A673 (cell line): Measurements from ENCODE around the gene MRM3.

Experiments
- CTCF ChIP-seq: fragments of 300-800, 200-600 bp; sonication (generic); conservative IDR thresholded peaks from 2 replicates; pipeline ENCODE4 v1.5.1; 2017; ENCODE audit warnings: low read depth, mild to moderate bottlenecking, antibody characterized with exemption, low read length, moderate library complexity, mixed read lengths
- EZH2 ChIP-seq: fragments of 200-600 bp; sonication (generic); IDR thresholded peaks from 2 replicates; pipeline ENCODE4 v1.6.1; 2017; ENCODE audit warnings: borderline replicate concordance, low read depth, mild to moderate bottlenecking, mixed read lengths, antibody characterized with exemption, low read length; ENCODE audit not compliant: poor library complexity, severe bottlenecking

GRCh38 chr17:799261-799660, 17.1 kb downstream of the MRM3 start:
- no peak for TF ChIP-seq CTCF
- no peak for TF ChIP-seq EZH2
